Muscle of leg (tissue), 11 donors: ENCODE data around the gene TBCD. TPM values are rescaled to one million over a fixed set of nuclear protein-coding genes. Genes with fewer than 3 reads are reported as not detected.

Experiments
- DNase-seq: peaks from one replicate; pipeline ENCODE4 v3.0.0; 2013
- H3K27ac ChIP-seq: one replicate; pipeline ENCODE4 v1.5.1; 2013; ENCODE audit warnings: mild to moderate bottlenecking, low read length, control low read depth
- H3K27me3 ChIP-seq: one replicate; pipeline ENCODE4 v1.6.1; 2013; ENCODE audit warnings: low read length; ENCODE audit not compliant: control insufficient read depth, insufficient read depth
- H3K36me3 ChIP-seq: one replicate; pipeline ENCODE4 v1.6.1; 2013; ENCODE audit warnings: low read length; ENCODE audit not compliant: control insufficient read depth, insufficient read depth
- H3K4me1 ChIP-seq: one replicate; pipeline ENCODE4 v1.6.1; 2013; ENCODE audit warnings: low read length; ENCODE audit not compliant: control insufficient read depth, insufficient read depth
- H3K4me3 ChIP-seq: one replicate; pipeline ENCODE4 v1.5.1; 2013; ENCODE audit warnings: low read length, control low read depth
- H3K9me3 ChIP-seq: replicated peaks from 2 replicates; pipeline ENCODE4 v1.6.1; 2013; ENCODE audit warnings: low read depth, low read length; ENCODE audit not compliant: control insufficient read depth
- WGBS: methylation state at CpG from one replicate; pipeline ENCODE4 v1.1.5; 2013; ENCODE audit warnings: missing lambda C conversion rate; ENCODE audit not compliant: insufficient coverage; 5-methylcytosine and 5-hydroxymethylcytosine counted together
- polyA plus RNA-seq, 8 donors: library from polyadenylated mRNA; unstranded; fragments of 120-200 nt; gene quantifications; one replicate each; pipeline versions ENCODE4 v1.2.1 to v1.2.3, GENCODE V29; 2013; ENCODE audit warnings: inconsistent platforms in 1 of 8, low replicate concordance in 1 of 8; ENCODE audit not compliant: insufficient read length in 8 of 8, insufficient read depth in 1 of 8
- total RNA-seq: library from RNA; stranded (reverse); fragments of 120-200 nt; gene quantifications from one replicate; pipeline ENCODE4 v1.2.4, GENCODE V29; 2013

The TBCD gene
- total and polyA plus RNA-seq, 9 donors, result 47.8 to 77.4 (median 62.3) TPM

DNA sequence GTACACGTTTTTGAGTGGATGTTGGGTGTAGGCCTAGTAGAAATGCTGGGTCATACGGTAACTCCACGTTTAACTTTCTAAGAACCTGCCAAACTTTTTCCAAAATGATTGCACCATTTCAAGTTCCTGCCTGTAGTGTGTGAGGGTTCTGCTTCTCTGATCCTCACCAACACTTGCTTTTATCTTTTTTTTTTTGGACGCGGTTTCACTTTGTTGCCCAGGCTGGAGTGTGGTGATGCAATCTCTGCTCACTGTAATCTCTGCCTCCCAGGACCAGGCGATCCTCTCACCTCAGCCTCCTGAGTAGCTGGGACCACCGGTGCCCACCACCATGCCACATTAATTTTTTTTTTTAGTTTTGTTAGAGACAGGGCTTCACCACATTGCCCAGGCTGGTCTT, 64.5 kb downstream of the TBCD start:
- DNase-seq, result no peak
- H3K36me3 ChIP-seq, result peaks cover 65% of the 10 kb centered on the region

DNA sequence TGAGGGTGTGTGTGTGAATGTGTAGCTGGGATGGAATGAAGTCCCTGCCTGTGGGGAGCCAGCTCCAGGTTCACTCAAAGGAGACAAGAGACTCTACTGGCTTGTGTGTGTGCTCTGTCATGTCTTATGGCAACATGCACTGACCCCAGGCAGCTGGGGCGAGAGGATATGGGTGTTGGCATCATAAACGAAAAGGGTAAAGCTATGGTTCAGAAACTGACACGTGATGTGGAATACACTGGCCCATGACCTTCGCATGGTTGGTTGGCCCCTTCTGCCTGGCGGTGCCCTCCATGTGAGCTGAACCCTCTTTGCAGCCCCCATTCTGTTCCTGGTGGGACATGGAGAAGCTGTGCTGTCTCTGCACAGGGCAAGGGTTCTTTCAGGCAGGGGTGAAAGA, 66.1 kb downstream of the TBCD start:
- no peak overlapping the region for H3K4me3 ChIP-seq
- H3K9me3 ChIP-seq, result peaks cover 18% of the 10 kb centered on the region
- WGBS, result 96% methylated on average over 5 of the region's 5 CpGs
- no peaks in the 10 kb centered on the region for H3K27me3 ChIP-seq
- no peak for DNase-seq
- H3K4me1 ChIP-seq, result no peaks in the 10 kb centered on the region
- H3K27ac ChIP-seq, result no peak overlapping the region
- peaks cover 60% of the 10 kb centered on the region for H3K36me3 ChIP-seq

More for the DNA sequence above, 64.5 kb downstream of the TBCD start:
- WGBS, result 100% methylated on average over 1 of the region's 7 CpGs
- Histone ChIP-seq H3K4me3 (no peak overlapping the region), H3K4me1 (no peaks in the 10 kb centered on the region), H3K9me3 (peaks cover 18% of the 10 kb centered on the region), H3K27ac (no peak overlapping the region), H3K27me3 (no peaks in the 10 kb centered on the region)

GRCh38 chr17:82820278-82821251, 68.7 kb downstream of the TBCD start:
- DNase-seq, result no peak
- no peaks in the 10 kb centered on the region for H3K4me1 ChIP-seq
- peaks cover 18% of the 10 kb centered on the region for H3K9me3 ChIP-seq
- no peaks in the 10 kb centered on the region for H3K27me3 ChIP-seq
- no peak overlapping the region for H3K4me3 ChIP-seq
- H3K36me3 ChIP-seq, result peaks cover 49% of the 10 kb centered on the region
- no peak overlapping the region for H3K27ac ChIP-seq
- WGBS, result 100% methylated on average over 1 of the region's 5 CpGs

DNA sequence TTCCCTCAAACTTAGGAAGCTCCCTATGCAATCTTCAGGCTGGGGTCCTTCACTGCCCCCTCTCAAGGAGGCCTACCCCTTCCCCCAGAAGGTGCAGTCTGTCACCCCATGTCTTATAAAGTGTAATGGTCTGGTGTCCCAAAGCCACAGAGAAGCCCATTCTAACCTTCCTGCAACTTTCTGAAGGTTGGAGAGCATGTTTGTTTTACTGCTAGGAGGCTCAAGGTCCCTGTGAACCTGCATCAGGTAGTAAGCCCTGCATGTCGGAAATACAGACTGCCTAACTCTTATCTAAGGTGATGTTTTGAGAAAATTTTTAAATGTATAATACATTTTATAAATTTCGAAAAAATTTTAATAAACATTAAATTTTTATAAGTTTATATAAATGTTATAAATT, 69.7 kb downstream of the TBCD start:
- H3K4me1 ChIP-seq, result no peaks in the 10 kb centered on the region
- no peak overlapping the region for H3K4me3 ChIP-seq
- WGBS, result no CpG with 5 or more reads among the region's 2 CpGs
- peaks cover 42% of the 10 kb centered on the region for H3K36me3 ChIP-seq
- no peaks in the 10 kb centered on the region for H3K27me3 ChIP-seq
- H3K9me3 ChIP-seq, result peaks cover 18% of the 10 kb centered on the region
- no peak for DNase-seq
- no peak overlapping the region for H3K27ac ChIP-seq

DNA sequence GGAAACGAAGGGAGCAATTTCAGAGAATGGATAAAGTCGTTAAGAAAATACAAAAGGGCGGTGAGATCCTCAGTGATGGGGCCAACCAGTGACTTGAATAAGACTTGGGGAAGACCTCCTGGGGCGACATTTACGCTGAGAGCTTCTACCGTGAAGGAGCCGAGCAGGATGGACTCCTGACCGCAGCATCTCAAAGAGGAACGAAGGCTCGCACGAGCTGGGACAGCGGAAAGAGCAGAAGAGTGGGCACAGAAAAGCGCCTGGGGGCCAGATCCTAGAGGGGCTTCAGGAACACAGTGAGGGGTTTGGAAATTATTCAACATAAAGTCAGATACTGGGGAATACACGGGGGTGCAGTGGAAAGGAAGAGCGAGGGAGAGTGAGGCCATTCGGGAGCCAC, 70.4 kb downstream of the TBCD start:
- H3K27ac ChIP-seq, result no peak overlapping the region
- no peak overlapping the region for H3K4me3 ChIP-seq
- no peaks in the 10 kb centered on the region for H3K27me3 ChIP-seq
- no peak for DNase-seq
- no peaks in the 10 kb centered on the region for H3K4me1 ChIP-seq
- H3K9me3 ChIP-seq, result peaks cover 18% of the 10 kb centered on the region
- peaks cover 38% of the 10 kb centered on the region for H3K36me3 ChIP-seq
- 93% methylated on average over 16 of the region's 16 CpGs for WGBS

DNA sequence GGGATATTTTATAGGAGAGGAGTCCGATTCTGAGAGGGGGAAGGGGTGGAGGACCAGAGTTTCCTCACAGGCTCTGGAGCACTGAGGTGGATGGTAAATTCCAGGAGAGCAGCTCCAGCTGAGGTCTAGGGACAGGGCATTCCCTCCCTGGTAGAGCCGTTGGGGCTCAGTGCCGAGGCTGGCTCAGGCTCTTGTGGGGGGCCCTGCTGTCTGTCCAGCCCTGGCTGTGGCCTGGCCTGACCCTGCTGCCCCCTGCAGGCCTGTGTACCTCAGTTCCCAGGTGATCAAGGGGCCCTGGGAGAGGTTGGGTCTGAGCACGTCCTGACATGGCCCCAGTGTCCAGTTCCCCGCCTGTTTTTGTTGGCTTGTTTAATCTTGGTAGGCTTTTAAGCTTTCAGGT, 71.1 kb downstream of the TBCD start:
- peaks cover 18% of the 10 kb centered on the region for H3K9me3 ChIP-seq
- H3K4me3 ChIP-seq, result no peak overlapping the region
- peaks cover 42% of the 10 kb centered on the region for H3K36me3 ChIP-seq
- DNase-seq, result no peak
- no peaks in the 10 kb centered on the region for H3K27me3 ChIP-seq
- no peak overlapping the region for H3K27ac ChIP-seq
- H3K4me1 ChIP-seq, result no peaks in the 10 kb centered on the region
- 85% methylated on average over 5 of the region's 5 CpGs for WGBS

GRCh38 chr17:82825540-82826124, 73.8 kb downstream of the TBCD start:
- DNase-seq, result no peak
- Histone ChIP-seq H3K27ac (no peak overlapping the region), H3K4me1 (peaks cover 7% of the 10 kb centered on the region), H3K9me3 (peaks cover 6% of the 10 kb centered on the region), H3K4me3 (no peak overlapping the region), H3K36me3 (peaks cover 38% of the 10 kb centered on the region), H3K27me3 (no peaks in the 10 kb centered on the region)
- 98% methylated on average over 4 of the region's 8 CpGs for WGBS

GRCh38 chr17:82826211-82826610, 74.3 kb downstream of the TBCD start:
- Histone ChIP-seq H3K36me3 (peaks cover 33% of the 10 kb centered on the region), H3K27ac (no peak overlapping the region), H3K9me3 (peaks cover under 1% of the 10 kb centered on the region), H3K4me3 (no peak overlapping the region), H3K4me1 (peaks cover 8% of the 10 kb centered on the region), H3K27me3 (no peaks in the 10 kb centered on the region)
- DNase-seq, result no peak

DNA sequence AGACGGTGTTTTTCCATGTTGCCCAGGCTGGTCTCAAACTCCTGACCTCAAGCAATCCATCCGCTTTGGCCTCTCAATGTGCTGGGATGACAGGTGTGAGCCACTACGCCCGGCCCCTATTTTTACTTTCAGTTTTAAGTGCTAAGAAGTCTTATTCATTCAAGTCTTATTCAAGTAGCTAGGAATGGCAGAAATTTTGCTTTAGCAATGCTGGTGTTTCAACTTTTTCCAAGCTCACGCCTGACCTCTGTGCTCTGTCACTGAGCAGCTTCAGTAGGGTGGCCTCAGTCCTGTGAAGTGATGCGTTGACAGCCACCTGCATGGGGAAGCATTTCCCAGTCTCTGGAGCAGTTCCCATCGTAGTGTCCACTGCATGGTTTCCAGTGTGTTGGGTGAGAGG, 75.1 kb downstream of the TBCD start:
- H3K27me3 ChIP-seq, result no peaks in the 10 kb centered on the region
- 70% methylated on average over 4 of the region's 7 CpGs for WGBS
- H3K27ac ChIP-seq, result no peak overlapping the region

GRCh38 chr17:82828875-82829487, 77.1 kb downstream of the TBCD start:
- no peaks in the 10 kb centered on the region for H3K27me3 ChIP-seq
- H3K27ac ChIP-seq, result no peak overlapping the region
- peaks cover 8% of the 10 kb centered on the region for H3K4me1 ChIP-seq
- peaks cover 24% of the 10 kb centered on the region for H3K36me3 ChIP-seq
- no peak for DNase-seq
- WGBS, result 95% methylated on average over 20 of the region's 26 CpGs
- H3K9me3 ChIP-seq, result no peaks in the 10 kb centered on the region
- H3K4me3 ChIP-seq, result no peak overlapping the region

More for the DNA sequence above, 75.1 kb downstream of the TBCD start:
- Histone ChIP-seq H3K36me3 (peaks cover 33% of the 10 kb centered on the region), H3K4me1 (peaks cover 8% of the 10 kb centered on the region), H3K4me3 (no peak overlapping the region), H3K9me3 (no peaks in the 10 kb centered on the region)
- no peak for DNase-seq
